K562 (cell line): ENCODE results near the gene NMT1. TPM values are rescaled to one million over a fixed set of nuclear protein-coding genes. Genes with fewer than 3 reads are reported as not detected.

Source experiments
- ATAC-seq: fragments of 200-7000 bp; cut with Tn5 transposase; 3 replicates; pipeline ENCODE4 v1.9.1; 2020; ENCODE audit warnings: moderate library complexity
- BruUV-seq: library from RNA; stranded (reverse); fragments of 400-500 nt; replicated peaks from 2 replicates; lab custom pipeline; 2021; lab: Mats Ljungman, UMichigan
- CTCF ChIA-PET: fragments of 300-600 bp; formaldehyde crosslinking; extraction: SDS; loops from one replicate; lab custom pipeline; 2021; ENCODE audit warnings: low intra/inter-chr PET ratio; lab: Yijun Ruan, JAX
- POLR2A ChIA-PET: fragments of 300-600, 350-650 bp; sonication (Branson Sonifier 250); formaldehyde crosslinking; extraction: SDS; loops from one replicate; lab custom pipeline; 2021; ENCODE audit warnings: antibody characterized with exemption, inconsistent platforms; lab: Yijun Ruan, JAX
- DNase-seq, 4 experiments: peaks; one replicate each; pipeline versions ENCODE4 v3.0.0 to v3.0.0-alpha.2; 2011 to 2018; ENCODE audit warnings: low spot score in 3 of 4, mixed read lengths in 3 of 4; ENCODE audit errors: extremely low read depth in 1 of 4
- FAIRE-seq: peaks from 2 replicates; lab custom pipeline; 2011; peaks lifted over from hg19 to GRCh38; lab: Jason Lieb, UNC
- H2AFZ ChIP-seq: 2 replicates; pipeline ENCODE4 v1.6.0; 2011; ENCODE audit warnings: low read depth, low read length, control low read depth, inconsistent platforms
- H3K27ac ChIP-seq: fragments of 200-600 bp; 3 replicates; pipeline ENCODE4 v1.8.0; 2011; ENCODE audit warnings: low read depth, mild to moderate bottlenecking, control low read depth, inconsistent platforms, low read length, moderate library complexity, mixed read lengths; ENCODE audit errors: extremely low read depth
- H3K27me3 ChIP-seq, 2 experiments: fragments of 300-600 bp in 1 of 2; 2 replicates in 1 of 2; 3 replicates in 1 of 2; pipeline versions ENCODE4 v1.6.0 to v1.8.0; 2011; ENCODE audit warnings: inconsistent platforms in 2 of 2, low read length in 2 of 2, mild to moderate bottlenecking in 1 of 2, mixed read lengths in 1 of 2, moderate library complexity in 1 of 2; ENCODE audit not compliant: control insufficient read depth in 2 of 2, insufficient read depth in 2 of 2
- H3K36me3 ChIP-seq: fragments of 300-600 bp; 3 replicates; pipeline ENCODE4 v1.8.0; 2011; ENCODE audit warnings: mild to moderate bottlenecking, low read length, inconsistent platforms; ENCODE audit not compliant: control insufficient read depth, insufficient read depth
- H3K4me1 ChIP-seq, 2 experiments: fragments of 200-600 bp in 1 of 2; replicated peaks in 1 of 2; 2 replicates in 1 of 2; 3 replicates in 1 of 2; pipeline versions ENCODE4 v1.5.1 to v1.8.0; 2011; ENCODE audit warnings: inconsistent platforms in 2 of 2, low read length in 2 of 2, mild to moderate bottlenecking in 1 of 2, mixed read lengths in 1 of 2, moderate library complexity in 1 of 2; ENCODE audit not compliant: control insufficient read depth in 2 of 2, insufficient read depth in 2 of 2
- H3K4me2 ChIP-seq: 2 replicates; pipeline ENCODE4 v1.6.1; 2011; ENCODE audit warnings: low read length, control low read depth, inconsistent platforms, mixed read lengths; ENCODE audit not compliant: insufficient read depth
- H3K4me3 ChIP-seq: fragments of 200-600 bp; sonication (generic), shearing (Covaris generic); 2 replicates; pipeline ENCODE4 v1.5.1; 2016; ENCODE audit warnings: control low read depth, inconsistent platforms
- H3K79me2 ChIP-seq: fragments of 200-600 bp; 3 replicates; pipeline ENCODE4 v1.8.0; 2011; ENCODE audit warnings: low read length, inconsistent platforms; ENCODE audit not compliant: control insufficient read depth, insufficient read depth
- H3K9ac ChIP-seq, 2 experiments: 2 replicates each; pipeline versions ENCODE4 v1.6.0 to v1.6.1; 2011; ENCODE audit warnings: low read depth in 2 of 2, low read length in 2 of 2, control low read depth in 1 of 2, inconsistent platforms in 1 of 2, mild to moderate bottlenecking in 1 of 2, mixed read lengths in 1 of 2; ENCODE audit not compliant: insufficient read depth in 1 of 2
- H3K9me1 ChIP-seq: one replicate; pipeline ENCODE4 v1.6.0; 2011; ENCODE audit warnings: inconsistent platforms, mild to moderate bottlenecking, low read length, moderate library complexity; ENCODE audit not compliant: control insufficient read depth, insufficient read depth
- H3K9me3 ChIP-seq: replicated peaks from 2 replicates; pipeline ENCODE4 v1.5.1; 2011; ENCODE audit warnings: low read depth, low read length, inconsistent platforms; ENCODE audit not compliant: control insufficient read depth, insufficient read depth
- H4K20me1 ChIP-seq: replicated peaks from 2 replicates; pipeline ENCODE4 v1.6.1; 2011; ENCODE audit warnings: low read length, inconsistent platforms, mixed read lengths; ENCODE audit not compliant: control insufficient read depth, insufficient read depth
- GTF2E2 ChIP-seq: fragments of 200-800 bp; sonication (Bioruptor generic); IDR thresholded peaks from 2 replicates; pipeline ENCODE4 v1.6.1; 2016; ENCODE audit warnings: missing genetic modification characterization, missing compliant biosample characterization
- HMG20A ChIP-seq: fragments of 450-650 bp; formaldehyde crosslinking; conservative IDR thresholded peaks from 2 replicates; pipeline ENCODE4 v1.4.0; 2020; ENCODE audit warnings: mild to moderate bottlenecking, mixed read lengths
- PPARD ChIP-seq: fragments of 250-450 bp; sonication (Bioruptor Pico); IDR thresholded peaks from 2 replicates; pipeline ENCODE4 v1.8.0; 2022; ENCODE audit warnings: inconsistent platforms, mild to moderate bottlenecking, moderate library complexity
- RB1 ChIP-seq: fragments of 450-650 bp; IDR thresholded peaks from 2 replicates; pipeline ENCODE4 v1.6.1; 2017; ENCODE audit warnings: low read depth, mild to moderate bottlenecking
- RCOR1 ChIP-seq, 2 experiments: IDR thresholded peaks; 2 replicates each; pipeline ENCODE4 v1.6.1; 2012; ENCODE audit warnings: low read depth in 2 of 2, low read length in 2 of 2, borderline replicate concordance in 1 of 2, improper control_type of control experiment in 1 of 2
- SMAD1 ChIP-seq: fragments of 150-350 bp; IDR thresholded peaks from 2 replicates; pipeline ENCODE4 v1.6.1; 2014; ENCODE audit warnings: low read length, low read depth; ENCODE audit not compliant: partially characterized antibody
- SMARCA5 ChIP-seq: fragments of 450-650 bp; IDR thresholded peaks from 2 replicates; pipeline ENCODE4 v1.6.1; 2016
- THAP12 ChIP-seq: fragments of 250-450 bp; sonication (Bioruptor Pico); IDR thresholded peaks from 2 replicates; pipeline ENCODE4 v1.9.0; 2021; ENCODE audit warnings: mild to moderate bottlenecking, inconsistent platforms
- ZC3H8 ChIP-seq: fragments of 450-650 bp; IDR thresholded peaks from 2 replicates; pipeline ENCODE4 v1.6.1; 2017
- ZKSCAN3 ChIP-seq: fragments of 250-450 bp; sonication (Bioruptor Pico); IDR thresholded peaks from 2 replicates; pipeline ENCODE4 v1.4.0; 2020
- ZNF140 ChIP-seq: fragments of 250-450 bp; sonication (Bioruptor Pico); IDR thresholded peaks from 2 replicates; pipeline ENCODE4 v1.8.0; 2021; ENCODE audit warnings: moderate library complexity, mild to moderate bottlenecking, inconsistent platforms
- ZNF586 ChIP-seq: fragments of 450-650 bp; formaldehyde crosslinking; conservative IDR thresholded peaks from 2 replicates; pipeline ENCODE4 v1.4.0; 2020; ENCODE audit warnings: mild to moderate bottlenecking, moderate library complexity
- WGBS: fragments of 100-300 bp; shearing (Covaris generic); methylation state at CpG from one replicate; pipeline ENCODE4 v1.1.6; 2016; ENCODE audit warnings: low coverage, mixed read lengths; ENCODE audit not compliant: insufficient coverage; ENCODE audit errors: missing lambda C conversion rate; 5-methylcytosine and 5-hydroxymethylcytosine counted together
- in situ Hi-C: fragments of 300-500 bp; cut with MboI; formaldehyde crosslinking; loops from 4 replicates; pipeline ENCODE4 v1.15.0; 2018; ENCODE audit warnings: inconsistent platforms, mixed read lengths
- intact Hi-C: fragments of 100-400 bp; cut with micrococcal nuclease; formaldehyde crosslinking; loops from 2 replicates; pipeline ENCODE4 v1.14.2; 2022
- polyA plus RNA-seq, 8 experiments: library from polyadenylated mRNA; depleted of rRNA in 4 of 8; stranded (reverse) in 5 of 8; unstranded in 3 of 8; fragments of >200 nt; fragmentation: Nextera tagmentation in 2 of 8; fragmentation: Illumina TruSeq in 1 of 8; extraction: Ambion mirVana in 2 of 8; extraction: Trizol in 1 of 8; gene quantifications; 2 replicates each; pipeline versions ENCODE4 v1.2.1 to v1.2.3, GENCODE V29; 2011 to 2014; ENCODE audit warnings: inconsistent platforms in 1 of 8, missing spikeins in 1 of 8
- total RNA-seq, 7 experiments: library from RNA; depleted of rRNA in 6 of 7; stranded (reverse); fragments of >200 nt in 6 of 7; fragmentation: Illumina TruSeq in 2 of 7; extraction: Trizol in 2 of 7; gene quantifications; 2 replicates each; pipeline versions ENCODE4 v1.2.1 to v1.2.3, GENCODE V29; 2011 to 2021; ENCODE audit warnings: low replicate concordance in 1 of 7
- TF ChIP-seq, protein P1 (sequence below): fragments of 200-800 bp; sonication (Bioruptor generic); IDR thresholded peaks from 2 replicates; pipeline ENCODE4 v1.6.1; 2017; ENCODE audit warnings: missing genetic modification characterization, missing compliant biosample characterization
- TF ChIP-seq, protein P2 (sequence below): fragments of 250-450 bp; sonication (Bioruptor Pico); IDR thresholded peaks from 2 replicates; pipeline ENCODE4 v1.8.0; 2022; ENCODE audit warnings: inconsistent platforms, mild to moderate bottlenecking, moderate library complexity, borderline replicate concordance

Gene NMT1
- total and polyA plus RNA-seq, 9 of the 15 experiments (the other 6 are each of a cell fraction or from before 2014, with no cell fraction given): 86.7 to 569 (median 213) TPM

- 96% methylated on average over 4 of the region's 4 CpGs for WGBS
- no peaks in the 10 kb centered on the region for H4K20me1 ChIP-seq
- no peak overlapping the region for H3K4me3 ChIP-seq
- CTCF ChIA-PET: no interaction called here
- 0 out of 3 replicates have a peak, but pooled peaks cover 2% of the 10 kb centered on the region for H3K79me2 ChIP-seq
- FAIRE-seq (no peak), DNase-seq (no peak), ATAC-seq (no peak)
- POLR2A ChIA-PET: interaction anchor here (0.6 to 2.0 kb wide), 4 partner anchors 10 to 211 kb away, joined by 4 to 11 read pairs (median 6); no protein-coding TSS in a partner anchor
- no peaks in the 10 kb centered on the region for H3K4me1 ChIP-seq
- no peaks in the 10 kb centered on the region for H3K27me3 ChIP-seq
- H3K27ac ChIP-seq: no peak overlapping the region
- H3K9me1 ChIP-seq: no peaks in the 10 kb centered on the region
- no TSS peak for BruUV-seq
- in situ Hi-C loops: no loop called here
- H3K9me3 ChIP-seq: no peaks in the 10 kb centered on the region
- H3K4me2 ChIP-seq: no peak overlapping the region
- peaks cover 90% of the 10 kb centered on the region for H3K36me3 ChIP-seq
- intact Hi-C loops: no loop called here
- no peak overlapping the region for H3K9ac ChIP-seq
- H2AFZ ChIP-seq: no peak overlapping the region
- TF ChIP-seq RB1 (no peak), RCOR1 (IDR thresholded peaks at IDR 0.05; ENCODE audit: borderline replicate concordance in 1 of 2, low read depth in 2 of 2, low read length in 2 of 2) (no peak), GTF2E2 (tag) (no peak), ZC3H8 (no peak), HMG20A (CRISPR knock-in tag) (no peak), PPARD (CRISPR knock-in tag) (no peak), ZKSCAN3 (no peak), SMARCA5 (no peak), ZNF140 (CRISPR knock-in tag) (no peak), SMAD1 (no peak), ZNF586 (CRISPR knock-in tag) (no peak), THAP12 (no peak)
- TF ChIP-seq, protein P1, sequence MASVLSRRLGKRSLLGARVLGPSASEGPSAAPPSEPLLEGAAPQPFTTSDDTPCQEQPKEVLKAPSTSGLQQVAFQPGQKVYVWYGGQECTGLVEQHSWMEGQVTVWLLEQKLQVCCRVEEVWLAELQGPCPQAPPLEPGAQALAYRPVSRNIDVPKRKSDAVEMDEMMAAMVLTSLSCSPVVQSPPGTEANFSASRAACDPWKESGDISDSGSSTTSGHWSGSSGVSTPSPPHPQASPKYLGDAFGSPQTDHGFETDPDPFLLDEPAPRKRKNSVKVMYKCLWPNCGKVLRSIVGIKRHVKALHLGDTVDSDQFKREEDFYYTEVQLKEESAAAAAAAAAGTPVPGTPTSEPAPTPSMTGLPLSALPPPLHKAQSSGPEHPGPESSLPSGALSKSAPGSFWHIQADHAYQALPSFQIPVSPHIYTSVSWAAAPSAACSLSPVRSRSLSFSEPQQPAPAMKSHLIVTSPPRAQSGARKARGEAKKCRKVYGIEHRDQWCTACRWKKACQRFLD (CRISPR knock-in tag): no peak
- TF ChIP-seq, protein P2, sequence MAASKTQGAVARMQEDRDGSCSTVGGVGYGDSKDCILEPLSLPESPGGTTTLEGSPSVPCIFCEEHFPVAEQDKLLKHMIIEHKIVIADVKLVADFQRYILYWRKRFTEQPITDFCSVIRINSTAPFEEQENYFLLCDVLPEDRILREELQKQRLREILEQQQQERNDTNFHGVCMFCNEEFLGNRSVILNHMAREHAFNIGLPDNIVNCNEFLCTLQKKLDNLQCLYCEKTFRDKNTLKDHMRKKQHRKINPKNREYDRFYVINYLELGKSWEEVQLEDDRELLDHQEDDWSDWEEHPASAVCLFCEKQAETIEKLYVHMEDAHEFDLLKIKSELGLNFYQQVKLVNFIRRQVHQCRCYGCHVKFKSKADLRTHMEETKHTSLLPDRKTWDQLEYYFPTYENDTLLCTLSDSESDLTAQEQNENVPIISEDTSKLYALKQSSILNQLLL (CRISPR knock-in tag): no peak
These were observed 25.3 kb downstream of the NMT1 start for GRCh38 chr17:45086391-45086790.
